ENCODE results near the gene CDC14B.
"Not testable (repeated sequence)": the region's sequence is repeated elsewhere in the genome, so short reads cannot be mapped to it uniquely, and the experiment has no call there.

The CDC14B gene

DNA sequence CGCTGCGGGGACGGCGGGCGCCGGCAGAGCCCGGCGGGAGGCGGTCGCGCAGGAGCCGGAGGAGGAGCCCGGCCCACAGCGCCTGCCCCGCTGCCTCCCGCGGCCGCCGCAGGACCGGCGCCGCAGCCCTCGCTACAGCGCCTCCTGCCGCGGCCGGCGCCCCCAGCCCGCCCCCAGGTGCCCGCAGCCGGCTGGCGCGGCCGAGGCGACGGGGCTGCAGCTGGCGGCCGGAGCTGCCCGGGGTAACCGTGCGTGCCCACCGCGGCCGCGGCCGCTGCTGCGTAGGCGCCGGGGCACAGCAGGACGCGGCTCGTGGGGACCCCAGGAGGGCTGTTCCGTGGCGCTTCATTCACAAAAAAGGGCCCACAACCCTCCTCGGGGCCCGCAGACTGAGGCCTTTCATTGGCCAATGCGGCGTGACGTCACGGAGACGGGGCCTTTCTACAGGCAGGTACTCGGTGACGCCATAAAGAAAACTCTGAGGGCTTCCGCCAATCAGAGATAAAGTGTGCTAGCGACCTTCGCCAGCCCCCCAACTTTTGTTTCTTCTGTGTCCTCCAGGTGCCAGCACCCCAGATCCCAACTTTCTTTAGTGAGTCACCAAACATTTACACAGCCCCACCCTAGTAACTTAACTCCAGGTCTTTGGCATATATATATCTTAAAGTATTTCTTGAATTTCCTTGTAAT lies at the start of gene CDC14B:
Gene CDC14B (minus strand): TSS at position 353 of the 690 bp plus-strand sequence. CDS start 465 bp downstream, outside the sequence.
- DNase-seq: peak; percentile 47 to 71 (median 63)

- DNase-seq: no peak
These were observed 49.4 kb upstream of the CDC14B start for GRCh38 chr9:96668868-96669534.

DNA sequence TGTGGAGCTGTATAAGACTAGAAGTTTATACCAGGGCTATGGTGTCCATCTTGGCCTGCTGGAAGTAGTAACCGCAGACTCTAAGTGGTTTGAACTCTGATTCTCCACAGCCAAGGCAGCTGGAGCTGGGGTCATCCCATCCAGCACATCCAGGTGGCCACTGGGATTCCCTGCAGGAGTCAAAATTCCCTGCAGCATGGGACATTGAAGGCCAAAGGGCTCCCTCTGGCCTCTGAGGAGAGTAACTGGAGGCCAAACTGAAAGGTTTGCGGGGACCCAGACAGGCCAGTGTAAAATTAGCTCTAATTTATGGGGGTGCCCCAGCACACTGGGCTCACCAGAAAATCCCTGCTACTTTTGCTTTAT lies 47.7 kb upstream of the CDC14B start:
- no peak for DNase-seq

- DNase-seq: peak in 3 of 6 experiments; percentile 11 to 26 (median 15)
These were observed 47.2 kb upstream of the CDC14B start for GRCh38 chr9:96666653-96667362.

GRCh38 chr9:96665789-96666188 lies 46.1 kb upstream of the CDC14B start:
- DNase-seq: no peak

GRCh38 chr9:96663506-96664120 lies 44.0 kb upstream of the CDC14B start:
- no peak for DNase-seq

DNA sequence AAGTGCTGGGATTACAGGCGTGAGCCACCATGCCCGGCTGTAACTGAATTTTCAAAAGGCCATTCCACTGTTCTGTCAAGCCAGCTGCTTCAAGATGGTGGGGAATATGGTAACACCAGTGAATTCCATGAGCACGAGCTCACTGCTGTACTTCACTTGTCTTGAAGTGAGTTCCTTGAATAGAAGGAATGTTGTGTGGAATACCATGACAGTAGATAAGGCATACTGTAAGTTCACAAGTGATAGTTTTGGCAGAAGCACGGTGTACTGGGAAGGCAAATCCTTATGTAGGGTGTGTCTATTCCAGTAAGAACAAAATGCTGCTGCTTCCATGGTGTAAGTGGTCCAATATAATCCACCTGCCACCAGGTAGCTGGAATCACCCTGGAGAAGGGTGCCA lies 42.1 kb upstream of the CDC14B start:
- DNase-seq: no peak

GRCh38 chr9:96660692-96661248 lies 41.1 kb upstream of the CDC14B start:
- DNase-seq: no peak

- DNase-seq: peak; percentile 49 to 78 (median 74)
These were observed 35.7 kb upstream of the CDC14B start, which contains the start of gene PRXL2C for GRCh38 chr9:96655198-96655851. Gene PRXL2C (minus strand): TSS chr9:96655317. CDS start chr9:96655281, 36 bp downstream.

DNA sequence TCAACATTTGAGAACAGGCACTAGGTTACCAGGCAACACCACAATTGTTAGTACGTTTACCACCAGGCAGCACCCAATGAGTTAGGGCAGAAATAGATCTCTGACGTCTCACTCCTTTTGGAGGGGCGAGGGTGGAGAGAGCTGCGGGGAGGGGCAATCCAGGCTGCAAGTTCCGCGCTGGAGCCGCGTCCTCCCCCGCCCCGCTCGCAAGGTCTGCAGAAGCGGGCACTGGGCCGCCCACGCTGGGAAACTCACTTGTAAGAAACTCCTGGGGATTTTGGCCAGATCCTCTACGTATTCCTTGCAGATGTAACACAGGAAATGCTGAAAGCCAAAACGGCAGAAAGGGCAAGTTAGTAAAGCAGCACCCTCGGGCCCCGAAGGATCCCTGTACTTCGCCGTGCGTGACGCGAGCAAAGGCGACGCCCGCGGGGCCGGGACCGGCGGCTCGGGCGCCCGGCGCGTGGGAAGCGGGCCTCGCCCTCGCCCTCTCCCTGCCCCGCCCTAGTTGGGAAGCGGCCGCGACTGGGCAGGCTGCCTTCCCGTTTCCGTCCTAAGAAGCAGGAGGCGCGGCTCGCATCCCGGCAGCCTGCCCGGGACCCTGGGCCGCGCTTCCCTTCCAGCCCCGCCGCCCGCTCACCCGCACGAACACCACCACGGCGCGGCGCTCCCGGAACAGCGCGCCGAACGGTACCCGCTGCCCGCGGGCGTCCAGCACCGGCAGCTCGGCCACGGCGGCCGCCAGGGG lies 35.0 kb upstream of the CDC14B start:
- DNase-seq: peak; percentile 70 to 86 (median 78)

GRCh38 chr9:96651626-96652025 lies 32.0 kb upstream of the CDC14B start:
- DNase-seq: peak in 1 of 6 experiments; percentile 6

GRCh38 chr9:96649620-96650324 lies 30.1 kb upstream of the CDC14B start:
- DNase-seq: no peak

DNA sequence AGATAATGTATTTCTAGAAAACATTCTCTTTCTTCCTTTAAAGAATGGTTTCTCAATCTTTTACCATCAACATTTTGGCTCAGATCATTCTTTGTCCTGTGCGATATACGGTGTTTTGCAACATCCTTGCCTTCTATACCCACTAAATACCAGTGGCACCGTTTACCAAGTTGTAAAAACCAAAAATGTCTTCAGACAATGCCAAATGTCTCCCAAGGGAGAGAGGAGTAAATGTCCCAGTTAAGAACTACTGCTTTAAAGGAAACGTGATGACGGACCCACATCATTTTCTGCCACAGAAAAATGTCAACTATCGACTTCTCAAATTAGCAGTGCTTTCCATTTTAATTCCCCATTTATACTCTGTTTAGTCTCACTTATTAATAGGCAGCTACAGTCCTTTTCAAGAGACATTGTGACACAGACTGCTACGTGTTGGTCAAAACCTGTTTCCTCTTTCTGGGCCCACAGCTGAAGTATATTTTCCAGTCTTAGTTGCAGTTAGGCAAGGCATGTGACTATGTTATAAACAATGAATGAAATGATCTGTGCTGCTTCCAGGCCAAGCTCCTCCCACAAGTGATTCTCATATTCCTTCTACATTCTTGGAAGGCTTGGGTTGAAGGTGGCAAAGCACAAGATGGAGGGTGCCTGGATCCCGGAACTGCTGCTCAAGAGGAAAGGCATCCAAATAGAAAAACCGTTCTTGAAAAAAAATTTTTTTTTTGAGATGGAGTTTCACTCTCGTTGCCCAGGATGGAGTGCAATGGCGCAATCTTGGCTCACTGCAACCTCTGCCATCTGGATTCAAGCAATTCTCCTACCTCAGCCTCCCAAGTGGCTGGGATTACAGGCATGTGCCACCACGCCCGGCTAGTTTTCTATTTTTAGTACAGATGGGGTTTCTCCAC lies 26.7 kb upstream of the CDC14B start:
- no peak for DNase-seq

GRCh38 chr9:96644137-96644536 lies 24.5 kb upstream of the CDC14B start:
- DNase-seq: no peak

GRCh38 chr9:96641514-96641913 lies 21.9 kb upstream of the CDC14B start:
- no peak for DNase-seq

GRCh38 chr9:96638606-96639364 lies 19.1 kb upstream of the CDC14B start:
- DNase-seq: no peak

- no peak for DNase-seq
These were observed 16.7 kb upstream of the CDC14B start for GRCh38 chr9:96636368-96636767.

DNA sequence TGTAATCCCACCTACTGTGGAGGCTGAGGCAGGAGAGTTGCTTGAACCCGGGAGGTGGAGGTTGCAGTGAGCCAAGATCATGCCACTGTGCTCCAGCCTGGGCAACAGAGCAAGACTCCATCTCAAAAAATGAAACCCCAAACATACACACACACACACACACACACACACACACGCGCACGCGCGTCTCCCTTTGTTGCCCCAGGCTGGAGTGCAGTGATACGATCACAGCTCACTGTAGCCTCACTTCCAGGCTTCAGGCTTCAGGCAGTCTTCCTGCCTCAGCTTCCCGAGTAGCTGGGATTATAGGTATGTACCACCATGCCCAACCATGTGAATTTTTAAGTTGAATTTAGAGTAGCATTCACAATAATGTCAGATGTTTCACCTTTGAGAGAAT lies 13.9 kb upstream of the CDC14B start:
- not testable (repeated sequence) for DNase-seq

GRCh38 chr9:96626912-96627311 lies 7.3 kb upstream of the CDC14B start:
- no peak for DNase-seq

All from stimulated activated naive CD4-positive, alpha-beta T cell (primary cell).